Activated CD4-positive, alpha-beta T cell treated with anti-CD3 and anti-CD28 coated beads, Interleukin-2, amount 10 ng/mL, durations not matched to agents 24 days and 14 days (primary cell): Measurements from ENCODE around the gene ZNF205. TPM values are rescaled to one million over a fixed set of nuclear protein-coding genes. Genes with fewer than 3 reads are reported as not detected.
A peak's percentile ranks its signal among the peaks of the same experiment; 100 is the strongest.
"Not testable (repeated sequence)": the region's sequence is repeated elsewhere in the genome, so short reads cannot be mapped to it uniquely, and the experiment has no call there.

Source experiments
- DNase-seq: peaks from one replicate; pipeline ENCODE4 v3.0.0; 2022
- H3K27ac Mint-ChIP-seq: one replicate; pipeline ENCODE4 v1.8.0; 2022; ENCODE audit warnings: mild to moderate bottlenecking, mixed read lengths
- H3K27me3 Mint-ChIP-seq: one replicate; pipeline ENCODE4 v1.8.0; 2022; ENCODE audit warnings: mixed read lengths
- H3K36me3 Mint-ChIP-seq: one replicate; pipeline ENCODE4 v1.8.0; 2022; ENCODE audit warnings: low read depth, mild to moderate bottlenecking, mixed read lengths
- H3K4me1 Mint-ChIP-seq: one replicate; pipeline ENCODE4 v1.8.0; 2021; ENCODE audit warnings: mixed read lengths
- H3K4me3 Mint-ChIP-seq: one replicate; pipeline ENCODE4 v1.8.0; 2022; ENCODE audit warnings: mild to moderate bottlenecking, moderate library complexity, mixed read lengths
- H3K9me3 Mint-ChIP-seq: one replicate; pipeline ENCODE4 v1.8.0; 2021; ENCODE audit warnings: mixed read lengths
- intact Hi-C: fragments of 100-400 bp; cut with micrococcal nuclease; formaldehyde crosslinking; loops from one replicate; pipeline ENCODE4 v1.15.1; 2023
- total RNA-seq: library from RNA; stranded (reverse); gene quantifications from 2 replicates; pipeline ENCODE4 v1.2.3, GENCODE V29; 2022

Gene ZNF205
- total RNA-seq = 0.21 and 0.47 TPM in 2 replicates

- H3K9me3 Mint-ChIP-seq = no peaks in the 10 kb centered on the region
- no peak within 1 kb of the TSS for H3K4me3 Mint-ChIP-seq
- H3K4me1 Mint-ChIP-seq = peaks cover 4% of the 10 kb centered on the region
- intact Hi-C loops = no loop called here
- H3K27ac Mint-ChIP-seq = no peak within 1 kb of the TSS
- H3K36me3 Mint-ChIP-seq = no peaks in the 10 kb centered on the region
- no peak for DNase-seq
- peaks cover 14% of the 10 kb centered on the region for H3K27me3 Mint-ChIP-seq
Observed at GRCh38 chr16:3112058-3112880, at the start of gene ZNF205. ZNF205 (plus strand) TSS chr16:3112586; CDS start chr16:3113431, 845 bp downstream.

DNA sequence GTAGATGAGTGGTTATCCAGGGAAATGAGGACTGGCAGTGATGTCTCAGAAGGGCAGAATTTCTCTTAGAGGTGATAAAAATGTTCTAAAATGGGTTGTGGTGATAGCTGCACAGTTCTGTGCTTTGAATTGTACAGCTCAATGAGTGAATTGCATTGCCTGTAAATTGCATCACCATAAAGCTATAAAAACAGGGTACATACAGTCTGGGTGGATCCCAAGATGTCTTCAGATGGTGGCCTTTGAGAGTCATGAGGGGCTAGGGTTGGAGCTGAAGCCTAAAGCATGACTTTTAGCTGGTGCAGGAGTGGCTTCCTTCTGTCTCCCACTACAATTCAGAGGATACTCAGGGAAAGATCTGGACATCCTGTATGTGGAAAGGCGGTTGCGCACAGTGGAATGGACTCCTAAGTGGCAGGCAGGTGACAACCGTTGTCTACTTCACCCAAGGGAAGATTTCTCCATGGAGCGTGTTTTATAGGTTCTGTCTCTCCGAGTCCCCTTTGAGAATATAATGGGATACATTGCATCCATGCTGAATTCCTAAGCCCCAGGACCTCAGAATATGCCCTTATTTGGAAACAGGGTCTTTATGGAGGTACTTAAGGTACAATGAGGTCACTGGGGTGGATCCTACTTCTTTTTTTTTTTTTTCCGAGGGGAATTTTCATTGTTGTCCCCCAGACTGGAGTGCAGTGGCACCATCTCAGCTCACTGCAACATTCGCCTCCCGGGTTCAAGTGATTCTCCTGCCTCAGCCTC, 48.6 kb upstream of the ZNF205 start:
- DNase-seq = no peak
- H3K36me3 Mint-ChIP-seq = peaks cover 34% of the 10 kb centered on the region
- intact Hi-C loops = no loop called here
- H3K4me1 Mint-ChIP-seq = peaks cover 47% of the 10 kb centered on the region
- H3K4me3 Mint-ChIP-seq = peak overlapping the region; percentile 56
- H3K9me3 Mint-ChIP-seq = no peaks in the 10 kb centered on the region
- peak overlapping the region; percentile 99 for H3K27ac Mint-ChIP-seq
- no peaks in the 10 kb centered on the region for H3K27me3 Mint-ChIP-seq

GRCh38 chr16:3065069-3065741, 47.2 kb upstream of the ZNF205 start, which contains the start of gene IL32:
IL32 (plus strand) TSS chr16:3065640; CDS start chr16:3065812, 172 bp downstream.
- peak within 1 kb of the TSS; percentile 99 for H3K4me3 Mint-ChIP-seq
- no peaks in the 10 kb centered on the region for H3K9me3 Mint-ChIP-seq
- H3K27ac Mint-ChIP-seq = peak within 1 kb of the TSS; percentile 99
- peak; percentile 91 for DNase-seq
- no peaks in the 10 kb centered on the region for H3K27me3 Mint-ChIP-seq
- intact Hi-C loops = no loop called here
- peaks cover 50% of the 10 kb centered on the region for H3K4me1 Mint-ChIP-seq
- H3K36me3 Mint-ChIP-seq = peaks cover 46% of the 10 kb centered on the region

- intact Hi-C loops = loop anchor here (1.0 kb wide), 1 partner anchor 9 kb away; no protein-coding TSS in a partner anchor
- peak; percentile 66 for DNase-seq
- Mint-ChIP-seq H3K27ac (peak overlapping the region; percentile 99), H3K27me3 (no peaks in the 10 kb centered on the region), H3K36me3 (peaks cover 48% of the 10 kb centered on the region), H3K4me1 (peaks cover 45% of the 10 kb centered on the region), H3K4me3 (peak overlapping the region; percentile 99), H3K9me3 (no peaks in the 10 kb centered on the region)
Observed at GRCh38 chr16:3065742-3066439, 46.5 kb upstream of the ZNF205 start.

- Mint-ChIP-seq H3K9me3 (no peaks in the 10 kb centered on the region), H3K27me3 (no peaks in the 10 kb centered on the region), H3K4me3 (peak overlapping the region; percentile 99), H3K27ac (peak overlapping the region; percentile 99), H3K4me1 (peaks cover 48% of the 10 kb centered on the region), H3K36me3 (peaks cover 48% of the 10 kb centered on the region)
- intact Hi-C loops = loop anchor here (1.0 kb wide), 1 partner anchor 9 kb away; no protein-coding TSS in a partner anchor
- no peak for DNase-seq
Observed at GRCh38 chr16:3066440-3066748, 46.0 kb upstream of the ZNF205 start.

DNA sequence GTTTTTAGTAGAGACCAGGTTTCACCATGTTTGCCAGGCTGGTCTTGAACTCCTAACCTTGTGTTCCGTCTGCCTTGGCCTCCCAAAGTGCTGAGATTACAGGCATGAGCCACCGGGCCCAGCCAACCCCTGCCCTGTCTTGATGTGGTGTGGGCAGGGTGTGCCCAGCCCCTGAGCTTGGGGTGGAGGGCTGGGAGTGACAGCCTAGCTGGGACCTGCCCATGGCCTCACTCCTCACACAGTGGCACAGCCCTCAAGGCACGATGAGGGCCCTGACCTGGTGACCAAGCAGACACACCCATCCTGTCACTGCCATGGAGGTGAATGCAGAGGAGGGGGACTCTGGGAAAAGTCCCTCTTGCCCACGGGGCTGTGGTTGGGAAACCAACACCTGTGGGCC, 43.9 kb upstream of the ZNF205 start:
- H3K36me3 Mint-ChIP-seq = peaks cover 48% of the 10 kb centered on the region
- intact Hi-C loops = no loop called here
- H3K27me3 Mint-ChIP-seq = no peaks in the 10 kb centered on the region
- H3K4me3 Mint-ChIP-seq = peak overlapping the region; percentile 99
- H3K4me1 Mint-ChIP-seq = peaks cover 54% of the 10 kb centered on the region
- no peaks in the 10 kb centered on the region for H3K9me3 Mint-ChIP-seq
- peak overlapping the region; percentile 99 for H3K27ac Mint-ChIP-seq
- peak; percentile 73 for DNase-seq

DNA sequence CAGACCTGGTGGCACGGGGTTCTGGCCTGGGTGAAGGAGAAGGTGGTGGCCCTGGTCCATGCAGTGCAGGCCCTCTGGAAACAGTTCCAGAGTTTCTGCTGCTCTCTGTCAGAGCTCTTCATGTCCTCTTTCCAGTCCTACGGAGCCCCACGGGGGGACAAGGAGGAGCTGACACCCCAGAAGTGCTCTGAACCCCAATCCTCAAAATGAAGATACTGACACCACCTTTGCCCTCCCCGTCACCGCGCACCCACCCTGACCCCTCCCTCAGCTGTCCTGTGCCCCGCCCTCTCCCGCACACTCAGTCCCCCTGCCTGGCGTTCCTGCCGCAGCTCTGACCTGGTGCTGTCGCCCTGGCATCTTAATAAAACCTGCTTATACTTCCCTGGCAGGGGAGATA, 43.2 kb upstream of the ZNF205 start:
- H3K9me3 Mint-ChIP-seq, DNase-seq, intact Hi-C loops, H3K27me3 Mint-ChIP-seq: not testable (repeated sequence)
- peaks cover 56% of the 10 kb centered on the region for H3K4me1 Mint-ChIP-seq
- H3K4me3 Mint-ChIP-seq = peak overlapping the region; percentile 63
- H3K36me3 Mint-ChIP-seq = peaks cover 50% of the 10 kb centered on the region
- peak overlapping the region; percentile 87 for H3K27ac Mint-ChIP-seq

DNA sequence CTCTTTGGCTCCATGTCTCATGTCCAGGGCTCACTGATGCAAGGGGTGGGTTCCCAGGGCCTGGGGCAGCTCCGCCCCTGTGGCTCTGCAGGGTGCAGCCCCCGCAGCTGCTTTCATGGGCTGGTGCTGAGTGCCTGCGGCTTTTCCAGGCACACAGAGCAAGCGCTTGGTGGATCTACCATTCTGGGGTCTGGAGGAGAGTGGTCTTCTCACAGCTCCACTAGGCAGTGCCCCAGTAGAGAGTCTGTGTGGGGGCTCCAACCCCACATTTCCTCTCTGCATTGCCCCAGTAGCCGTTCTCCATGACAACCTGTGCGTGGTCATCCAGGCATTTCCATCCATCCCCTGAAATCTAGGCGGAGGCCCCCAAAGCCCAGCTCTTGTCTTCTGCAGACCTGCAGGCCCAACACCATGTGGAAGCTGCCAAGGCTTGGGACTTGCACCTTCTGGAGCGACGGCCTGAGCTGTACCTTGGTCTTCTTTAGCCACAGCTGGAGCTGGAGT, 41.7 kb upstream of the ZNF205 start:
- intact Hi-C loops = no loop called here
- DNase-seq = no peak
- H3K27ac Mint-ChIP-seq = peak overlapping the region; percentile 87
- no peaks in the 10 kb centered on the region for H3K9me3 Mint-ChIP-seq
- peaks cover 51% of the 10 kb centered on the region for H3K36me3 Mint-ChIP-seq
- no peak overlapping the region for H3K4me3 Mint-ChIP-seq
- peaks cover 58% of the 10 kb centered on the region for H3K4me1 Mint-ChIP-seq
- H3K27me3 Mint-ChIP-seq = no peaks in the 10 kb centered on the region

DNA sequence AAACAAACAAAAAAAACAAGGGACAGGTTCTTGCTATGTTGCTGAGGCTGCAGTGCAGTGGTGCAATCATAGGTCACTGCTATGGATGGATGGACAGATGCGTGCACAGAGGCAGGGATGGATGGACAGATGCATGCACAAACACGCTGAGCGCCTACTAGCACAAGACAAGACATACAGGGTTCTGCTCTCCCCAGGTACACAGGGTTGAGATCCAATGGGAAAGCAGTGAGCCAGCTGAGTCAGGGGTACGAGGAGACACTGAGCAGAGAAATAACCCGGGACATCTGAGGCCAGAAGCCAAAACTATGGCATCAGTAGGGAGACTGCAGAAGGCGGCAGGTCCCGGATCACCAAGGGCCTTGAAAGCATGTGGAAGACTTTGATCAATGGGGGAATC, 40.7 kb upstream of the ZNF205 start:
- peaks cover 42% of the 10 kb centered on the region for H3K36me3 Mint-ChIP-seq

DNA sequence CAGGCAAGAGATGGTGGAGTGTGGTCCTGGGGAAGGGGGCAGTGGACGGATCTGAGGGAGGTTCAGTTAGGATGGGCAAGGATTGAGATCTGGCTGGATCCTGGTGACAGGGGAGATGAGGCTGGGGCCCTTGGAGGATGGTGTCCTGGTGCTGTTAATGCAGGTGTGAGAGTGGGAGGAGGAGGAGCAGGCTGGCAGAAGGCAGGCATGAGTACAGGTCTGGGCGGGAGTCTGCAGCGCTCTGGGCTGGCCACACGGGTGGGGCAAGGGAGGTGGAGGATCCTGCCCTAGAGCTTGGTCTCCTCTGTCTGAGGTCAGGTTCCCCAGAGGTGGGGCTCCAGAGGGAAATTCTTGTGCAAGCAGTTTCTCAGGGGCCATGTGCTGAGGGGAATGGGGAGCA, 40.2 kb upstream of the ZNF205 start:
- H3K9me3 Mint-ChIP-seq, H3K27me3 Mint-ChIP-seq, intact Hi-C loops: not testable (repeated sequence)
- Mint-ChIP-seq H3K27ac (peak overlapping the region; percentile 87), H3K36me3 (peaks cover 44% of the 10 kb centered on the region), H3K4me3 (peak overlapping the region; percentile 49), H3K4me1 (peaks cover 67% of the 10 kb centered on the region)
- DNase-seq = peak; percentile 72

More for the DNA sequence above, 40.7 kb upstream of the ZNF205 start:
- Mint-ChIP-seq H3K27ac (peak overlapping the region; percentile 87), H3K4me3 (peak overlapping the region; percentile 49), H3K9me3 (no peaks in the 10 kb centered on the region), H3K27me3 (no peaks in the 10 kb centered on the region), H3K4me1 (peaks cover 64% of the 10 kb centered on the region)
- DNase-seq = peak; percentile 66
- intact Hi-C loops = no loop called here

- H3K9me3 Mint-ChIP-seq, H3K4me3 Mint-ChIP-seq, H3K27me3 Mint-ChIP-seq, intact Hi-C loops: not testable (repeated sequence)
- Mint-ChIP-seq H3K27ac (peak overlapping the region; percentile 99), H3K36me3 (peaks cover 41% of the 10 kb centered on the region), H3K4me1 (peaks cover 68% of the 10 kb centered on the region)
- peak; percentile 70 for DNase-seq
Observed at GRCh38 chr16:3072576-3073263, 39.7 kb upstream of the ZNF205 start.

DNA sequence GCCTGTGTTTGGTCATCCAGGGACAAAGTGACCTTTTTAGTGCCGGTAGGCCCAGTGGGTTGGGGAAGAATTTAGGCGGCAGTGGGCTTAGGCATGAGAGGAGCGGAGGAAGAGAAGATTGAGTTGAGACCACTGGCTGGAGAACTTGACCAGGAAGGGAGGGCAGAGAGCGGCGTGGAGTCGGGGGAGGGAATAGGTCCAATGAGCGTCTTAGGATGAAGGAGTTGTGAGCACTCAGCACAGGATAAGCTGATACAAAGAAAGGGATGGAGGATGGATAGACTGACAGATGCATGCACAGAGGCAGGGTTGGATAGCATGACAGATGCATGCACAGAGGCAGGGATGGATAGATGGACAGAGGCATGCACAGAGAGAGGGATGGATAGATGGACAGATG, 38.9 kb upstream of the ZNF205 start:
- Mint-ChIP-seq H3K27ac (peak overlapping the region; percentile 99), H3K4me3 (peak overlapping the region; percentile 80), H3K9me3 (no peaks in the 10 kb centered on the region), H3K27me3 (no peaks in the 10 kb centered on the region), H3K36me3 (peaks cover 41% of the 10 kb centered on the region), H3K4me1 (peaks cover 72% of the 10 kb centered on the region)
- intact Hi-C loops = no loop called here
- DNase-seq = no peak
